ENCODE measurements around the gene HBG1. TPM values are rescaled to one million over a fixed set of nuclear protein-coding genes. Genes with fewer than 3 reads are reported as not detected.

HBG1 gene
- total and polyA plus RNA-seq, 2 of the 4 experiments (the other 2 are of a cell fraction) = not detected

GRCh38 chr11:5283086-5283485, 33.4 kb upstream of the HBG1 start:
- Histone ChIP-seq H3K9ac (ENCODE audit: low read depth, low read length) (no peak overlapping the region), H3K27me3 (ENCODE audit: control insufficient read depth, insufficient read depth, low read length) (no peaks in the 10 kb centered on the region), H3K9me3 (ENCODE audit: control insufficient read depth, insufficient read depth, low read length) (no peaks in the 10 kb centered on the region), H4K20me1 (ENCODE audit: insufficient read depth, low read length) (no peaks in the 10 kb centered on the region), H3K36me3 (ENCODE audit: control insufficient read depth, insufficient read depth, low read length) (no peaks in the 10 kb centered on the region), H3K9me1 (ENCODE audit: insufficient read depth, low read length) (peaks cover 7% of the 10 kb centered on the region; the same call in 1 of the 2 replicates), H2BK15ac (ENCODE audit: low read depth, low read length) (peak overlapping the region; percentile 75; the same call in 1 of the 3 replicates), H3K27ac (ENCODE audit: insufficient read depth, low read length) (no peak overlapping the region), H4K91ac (ENCODE audit: insufficient read depth, low read depth, low read length) (peak overlapping the region; percentile 92), H3K4me3 (ENCODE audit: insufficient read depth, low read depth, low read length) (no peak overlapping the region), H3K4me1 (ENCODE audit: control insufficient read depth, insufficient read depth, low read length) (peaks cover 17% of the 10 kb centered on the region), H2BK20ac (ENCODE audit: low read depth, low read length) (peak overlapping the region; percentile 91), H3K4ac (ENCODE audit: low read depth, low read length) (peak overlapping the region; percentile 83), H2AK5ac (ENCODE audit: low read depth, low read length) (peak overlapping the region; percentile 81; the same call in 1 of the 2 replicates), H4K8ac (ENCODE audit: low read depth in 2 of 2, low read length in 2 of 2) (peak overlapping the region; percentile 56; a peak in 3 of 4 replicates), H3K56ac (ENCODE audit: extremely low read depth, insufficient read depth, low read length) (no peak overlapping the region), H3K23ac (ENCODE audit: low read depth, low read length) (0 out of 2 replicates have a peak overlapping the region, but pooled peaks have one; percentile 17), H3K14ac (replicated peaks; ENCODE audit: low read depth, low read length) (peak overlapping the region; percentile 68; the same call in 1 of the 2 replicates), H2AK9ac (replicated peaks; ENCODE audit: low read depth, low read length, poor library complexity) (no peak overlapping the region), H4K5ac (ENCODE audit: low read depth, low read length) (peak overlapping the region; percentile 98), H2BK120ac (ENCODE audit: low read depth, low read length) (peak overlapping the region; percentile 91), H2AFZ (replicated peaks; ENCODE audit: low read length, poor library complexity) (no peak overlapping the region), H3K18ac (ENCODE audit: low read depth, low read length) (peak overlapping the region; percentile 65; the same call in 1 of the 2 replicates), H2BK5ac (ENCODE audit: low read depth, low read length, poor library complexity, severe bottlenecking) (peak overlapping the region; percentile 34), H3K4me2 (ENCODE audit: low read depth, low read length) (no peak overlapping the region), H3K79me1 (ENCODE audit: low read depth in 1 of 2, low read length in 2 of 2) (no peaks in the 10 kb centered on the region)
- no CpG with 5 or more reads among the region's 3 CpGs for WGBS, 2 experiments (ENCODE audit: extremely low coverage in 2 of 2, insufficient read length in 1 of 2)
- BruUV-seq (replicated peaks) = no TSS peak
- intact Hi-C loops (cut with micrococcal nuclease) (no loop called here), in situ Hi-C loops (cut with MboI; ENCODE audit: low sequenced_read_pairs) (loop anchor here (10.0 kb wide), 1 partner anchor 82 kb away; no protein-coding TSS in a partner anchor), dilution Hi-C loops (cut with HindIII; ENCODE audit: low sequenced_read_pairs, unreplicated experiment) (no loop called here)
- ChIA-PET CTCF (interaction anchor here (0.6 kb wide), 1 partner anchor 68 kb away, joined by 3 read pairs; no protein-coding TSS in a partner anchor), POLR2A (ENCODE audit: unreplicated experiment) (no interaction called here)
- ATAC-seq (ENCODE audit: low read depth) (no peak), DNase-seq (no peak)
- no peak for TF ChIP-seq RAD21 (IDR thresholded peaks at IDR 0.05; ENCODE audit: low read length)
- no peak for TF ChIP-seq MAZ (IDR thresholded peaks at IDR 0.05; ENCODE audit: borderline replicate concordance, low read depth, low read length)
- TF ChIP-seq USF2 (IDR thresholded peaks at IDR 0.05; ENCODE audit: low read depth, low read length) = no peak
- no peak for TF ChIP-seq MXI1 (IDR thresholded peaks at IDR 0.05; ENCODE audit: borderline replicate concordance, low read depth, low read length)
- no peak for TF ChIP-seq RCOR1 (IDR thresholded peaks at IDR 0.05; ENCODE audit: insufficient replicate concordance, low read length)
- TF ChIP-seq CHD1 (IDR thresholded peaks at IDR 0.05; ENCODE audit: low read depth, low read length) = no peak
- TF ChIP-seq FOS (IDR thresholded peaks at IDR 0.05; ENCODE audit: low read depth, low read length) = no peak
- no peak for TF ChIP-seq NFE2L2 (IDR thresholded peaks at IDR 0.05; ENCODE audit: low read depth, low read length)
- no peak for TF ChIP-seq MAFK (IDR thresholded peaks at IDR 0.05; ENCODE audit: low read depth, low read length)
- no peak for TF ChIP-seq POLR2A (IDR thresholded peaks at IDR 0.05; ENCODE audit: low read depth, low read length)
- no peak for TF ChIP-seq RFX5 (IDR thresholded peaks at IDR 0.05; ENCODE audit: low read depth, low read length)
- TF ChIP-seq CTCF (conservative IDR thresholded peaks at IDR 0.05; ENCODE audit: low read depth, low read length) = no peak
- no peak for TF ChIP-seq SMC3 (IDR thresholded peaks at IDR 0.05; ENCODE audit: low read depth, low read length)
- no peak for TF ChIP-seq ELK1 (IDR thresholded peaks at IDR 0.05; ENCODE audit: borderline replicate concordance, low read depth, low read length)
- TF ChIP-seq BHLHE40 (IDR thresholded peaks at IDR 0.05; ENCODE audit: low read depth, low read length) = no peak
